ENCODE results near the gene IL22RA2.
"Not testable (repeated sequence)": the region's sequence is repeated elsewhere in the genome, so short reads cannot be mapped to it uniquely, and the experiment has no call there.

Gene IL22RA2

DNA sequence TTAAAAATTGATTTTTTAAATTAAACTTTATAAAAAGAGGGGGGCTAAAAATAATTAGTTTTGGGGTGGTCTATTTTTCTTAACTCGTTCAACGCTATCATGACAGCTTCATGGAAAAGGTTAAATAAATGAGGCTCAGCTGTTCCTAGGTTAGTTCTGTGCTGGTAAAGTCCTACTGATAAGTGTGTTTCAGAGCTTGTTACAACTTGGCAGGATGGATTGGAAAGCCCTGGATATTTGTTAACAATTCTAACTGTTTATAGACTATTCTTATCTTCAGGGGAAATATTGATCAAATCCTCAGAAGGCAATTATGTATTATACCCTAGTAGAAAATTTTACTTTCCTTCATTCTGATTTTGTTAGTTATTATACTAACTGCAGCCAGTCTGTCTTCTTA is 50.4 kb downstream of the IL22RA2 start:
- no peak for DNase-seq (ENCODE audit: low read depth)

DNA sequence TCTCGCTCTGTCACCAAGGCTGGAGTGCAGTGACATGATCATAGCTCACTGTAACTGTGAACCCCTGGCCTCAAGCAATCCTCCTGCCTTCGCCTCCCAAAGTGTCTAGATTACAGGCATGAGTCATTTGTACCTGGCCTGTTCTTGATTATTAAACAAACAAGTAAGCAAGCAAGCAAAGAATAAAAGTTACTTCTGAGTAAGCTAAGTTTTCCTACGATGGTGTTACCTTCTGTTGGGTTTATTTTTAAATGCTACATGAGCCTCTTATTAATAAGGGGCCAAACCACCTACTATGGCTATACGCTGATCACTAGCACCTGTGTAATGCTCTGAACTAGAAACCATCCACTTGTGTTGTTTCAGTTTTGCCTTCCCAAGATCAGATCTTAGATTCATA is 50.8 kb downstream of the IL22RA2 start:
- DNase-seq (ENCODE audit: low read depth): no peak

DNA sequence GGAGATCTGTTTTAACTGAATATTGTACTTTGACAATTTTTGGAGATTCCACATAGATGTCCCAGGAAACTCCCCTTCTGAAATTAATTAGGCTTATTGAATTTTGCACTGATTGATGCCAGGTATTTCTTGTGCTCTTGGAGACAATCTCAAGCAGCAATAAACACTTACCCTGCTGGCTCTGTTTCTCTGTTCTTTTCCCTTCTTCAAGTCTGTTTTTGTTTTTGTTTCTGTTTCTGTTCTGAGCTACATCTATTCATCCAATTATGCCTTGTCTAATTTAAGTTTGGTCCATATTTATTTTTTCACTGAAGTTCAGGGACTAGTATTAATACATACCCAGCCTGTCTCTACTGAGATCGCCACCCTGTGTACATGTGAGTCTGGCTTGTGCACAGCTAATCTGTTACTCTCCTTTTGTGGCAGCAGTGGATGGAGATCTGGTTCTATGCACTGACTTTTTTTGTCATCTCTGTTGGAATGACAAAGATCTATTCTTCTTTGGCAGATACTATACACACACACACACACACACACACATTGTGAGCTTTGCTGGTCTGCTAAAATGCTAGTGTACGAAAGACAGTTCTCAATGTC is 51.9 kb downstream of the IL22RA2 start:
- DNase-seq (ENCODE audit: low read depth): no peak

DNA sequence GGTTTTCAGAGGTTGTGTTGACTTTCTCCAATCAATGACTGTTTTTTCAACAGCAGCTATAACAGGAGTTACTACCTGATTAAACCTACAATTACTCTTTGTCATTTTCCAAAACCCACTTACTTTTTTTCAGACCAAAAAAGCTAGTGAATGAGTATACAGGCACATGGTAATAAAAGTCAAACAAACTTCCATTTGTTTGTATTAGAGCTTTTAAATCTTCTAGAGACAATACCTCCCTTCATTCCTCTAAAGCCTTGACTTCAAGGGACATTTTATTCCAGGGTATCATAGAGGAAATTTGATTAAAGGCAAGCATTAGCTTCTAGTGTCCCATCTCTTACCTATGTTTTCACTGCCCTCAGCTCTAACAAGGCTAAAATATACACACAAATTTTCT is 52.7 kb downstream of the IL22RA2 start:
- no peak for DNase-seq (ENCODE audit: low read depth)

DNA sequence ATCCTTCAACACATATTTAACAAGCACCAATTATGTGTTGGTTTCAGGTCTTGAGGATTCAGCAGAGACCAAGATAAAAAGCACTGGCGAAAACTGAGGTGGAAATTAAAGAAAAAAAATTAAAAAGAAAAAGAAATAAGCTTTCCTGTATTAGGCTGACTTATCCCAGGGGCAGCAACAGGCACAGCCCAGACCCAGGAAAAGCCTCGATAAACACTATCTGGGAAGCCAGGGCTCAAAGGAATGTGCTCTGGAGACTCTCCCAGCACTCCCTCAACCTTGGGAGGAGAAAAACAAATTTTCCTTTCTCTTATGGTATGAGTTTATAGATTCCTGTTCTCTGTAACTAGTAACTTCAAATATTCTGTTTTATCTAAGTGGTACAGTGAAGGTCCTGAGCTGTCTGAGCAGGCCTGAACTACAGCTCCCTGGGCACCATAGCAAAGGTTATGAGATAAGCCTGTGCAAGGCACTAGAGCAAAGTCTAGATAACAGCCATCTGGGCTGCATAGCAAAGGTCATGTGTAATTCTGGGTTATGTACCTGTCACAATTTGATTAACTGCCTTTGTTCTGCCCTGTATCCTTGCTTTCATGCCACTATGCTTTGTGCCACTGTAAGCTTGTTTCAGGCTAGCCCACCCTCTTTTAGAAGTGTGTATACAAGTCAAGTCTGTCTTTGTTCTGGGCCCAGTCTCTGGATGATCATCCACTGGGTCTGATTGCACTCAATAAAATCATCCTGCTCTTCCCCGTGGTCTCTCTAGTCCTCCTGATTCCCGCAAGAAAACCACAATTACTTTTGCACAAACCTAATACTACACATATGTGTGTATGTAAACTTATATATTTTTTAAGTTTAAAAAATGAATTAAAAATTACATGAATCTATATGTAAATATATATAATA is 54.0 kb downstream of the IL22RA2 start:
- DNase-seq (ENCODE audit: low read depth): no peak

DNA sequence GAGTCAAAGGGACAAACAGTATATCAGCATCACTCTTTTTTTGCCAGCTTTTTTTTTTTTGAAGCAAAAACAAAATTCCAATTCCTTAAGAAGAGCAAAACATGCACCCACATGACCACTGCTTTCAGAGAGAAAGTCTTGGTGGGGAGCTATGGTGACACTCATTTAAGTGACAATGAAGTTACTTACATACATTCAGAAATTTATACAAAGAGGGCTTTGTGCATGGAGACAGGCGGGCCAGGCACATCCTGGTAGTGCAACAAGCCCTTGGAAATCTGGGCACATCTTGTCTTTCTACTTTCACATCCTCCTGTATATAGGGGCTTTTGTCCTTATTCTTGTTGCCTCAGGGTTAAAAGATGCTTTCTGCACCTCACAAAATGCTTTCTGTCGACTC is 55.9 kb downstream of the IL22RA2 start:
- no peak for DNase-seq (ENCODE audit: low read depth)

DNA sequence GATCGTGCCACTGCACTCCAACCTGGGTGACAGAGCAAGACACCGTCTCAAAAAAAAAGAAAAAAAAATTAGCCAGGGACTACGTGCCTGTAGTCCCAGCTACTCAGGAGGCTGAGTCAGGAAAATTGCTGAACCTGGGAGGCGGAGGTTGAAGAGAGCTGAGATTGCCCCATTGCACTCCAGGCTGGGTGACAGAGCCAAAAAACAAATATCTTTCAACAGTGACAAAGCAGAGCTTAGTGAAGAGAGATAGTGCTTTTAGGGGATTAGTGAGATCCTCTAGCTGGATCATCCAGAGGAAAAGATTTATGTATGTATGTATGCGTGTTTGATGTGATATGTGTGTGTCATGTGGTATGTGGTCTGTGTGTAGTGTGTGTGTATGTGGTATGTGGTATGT is 56.6 kb downstream of the IL22RA2 start:
- no peak for DNase-seq (ENCODE audit: low read depth)

DNA sequence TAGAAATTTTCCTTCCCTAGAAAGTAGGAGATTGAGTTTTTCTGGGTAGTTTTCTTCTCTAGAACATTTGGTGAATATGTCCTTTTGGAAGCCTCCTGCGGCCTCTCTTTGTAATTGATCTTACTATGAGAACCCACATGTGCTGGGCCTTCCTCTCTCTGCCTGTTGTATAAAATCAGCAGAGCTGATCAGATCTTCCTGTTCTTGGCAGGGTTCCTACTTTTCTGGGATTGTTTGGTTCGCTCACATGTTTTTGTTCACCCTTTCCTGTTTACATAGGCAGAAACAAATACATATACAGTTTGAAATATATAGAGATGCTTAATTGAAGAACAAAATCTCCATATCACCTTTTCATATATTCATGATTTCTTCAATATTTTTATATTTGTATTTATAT is 57.8 kb downstream of the IL22RA2 start:
- DNase-seq (ENCODE audit: low read depth): no peak

DNA sequence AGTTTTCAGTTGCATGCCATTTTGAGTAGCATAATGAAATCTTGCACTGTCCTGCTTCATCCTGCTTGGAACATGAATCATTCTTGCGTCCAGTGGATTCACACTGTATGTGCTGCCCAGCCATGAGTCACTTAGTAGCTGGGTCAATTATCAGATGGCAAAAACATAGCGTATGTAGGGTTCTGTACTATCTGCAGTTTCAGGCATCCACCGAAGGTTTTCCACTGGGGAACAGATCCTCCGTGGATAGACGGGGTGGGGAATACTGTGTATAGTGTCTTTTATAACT is 61.4 kb downstream of the IL22RA2 start:
- DNase-seq (ENCODE audit: low read depth): no peak

DNA sequence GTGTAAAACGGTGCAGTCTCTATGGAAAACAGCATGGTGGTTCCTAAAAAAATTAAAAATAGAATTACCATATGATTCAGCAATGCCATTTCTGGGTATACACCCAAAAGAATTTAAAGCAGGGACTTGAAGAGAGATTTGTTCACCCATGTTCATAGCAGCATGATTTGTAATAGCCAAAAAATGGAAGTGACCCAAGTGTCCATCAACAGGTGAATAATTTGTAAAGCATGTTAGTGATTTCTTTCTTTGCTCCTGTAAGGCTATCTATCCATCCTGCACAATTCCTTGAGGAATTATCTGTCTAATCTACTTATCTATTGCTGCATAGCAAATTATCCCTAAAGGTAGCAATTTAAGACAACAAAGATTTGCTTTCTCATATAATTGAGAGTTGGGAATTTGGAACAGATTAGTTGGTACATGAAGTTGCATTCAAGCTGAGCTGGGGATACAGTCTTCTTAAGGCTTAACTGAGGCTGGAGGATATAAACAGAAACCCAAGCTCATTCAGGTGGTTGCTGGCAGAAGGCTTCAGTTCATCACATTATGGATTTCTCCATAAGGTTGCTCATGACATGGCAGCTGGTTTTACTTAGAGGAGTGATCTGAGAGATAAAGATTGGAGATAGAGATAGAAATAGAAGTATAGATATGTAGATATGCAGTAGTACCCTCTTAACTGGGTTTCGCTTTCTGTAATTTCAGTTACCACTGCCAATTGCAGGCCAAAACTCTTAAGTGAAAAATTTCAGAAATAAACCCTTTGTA is 62.0 kb downstream of the IL22RA2 start:
- no peak for DNase-seq (ENCODE audit: low read depth)

DNA sequence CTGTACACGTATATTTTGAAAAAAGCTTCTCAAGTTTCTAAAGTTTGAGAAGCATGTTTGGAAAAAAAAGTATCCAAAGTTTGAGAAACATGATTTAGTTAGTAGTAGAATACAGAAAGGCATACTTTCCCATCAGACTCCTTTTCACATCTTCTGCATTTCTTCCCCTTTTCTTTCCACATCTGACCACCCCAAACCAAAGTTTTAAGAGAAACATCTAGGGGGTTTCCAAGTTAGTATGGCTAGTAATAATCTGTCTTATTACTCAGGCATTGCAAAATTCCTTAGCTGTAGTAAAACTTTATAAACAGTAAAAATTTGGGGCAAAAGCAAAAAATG is 65.7 kb downstream of the IL22RA2 start:
- DNase-seq (ENCODE audit: low read depth): no peak

DNA sequence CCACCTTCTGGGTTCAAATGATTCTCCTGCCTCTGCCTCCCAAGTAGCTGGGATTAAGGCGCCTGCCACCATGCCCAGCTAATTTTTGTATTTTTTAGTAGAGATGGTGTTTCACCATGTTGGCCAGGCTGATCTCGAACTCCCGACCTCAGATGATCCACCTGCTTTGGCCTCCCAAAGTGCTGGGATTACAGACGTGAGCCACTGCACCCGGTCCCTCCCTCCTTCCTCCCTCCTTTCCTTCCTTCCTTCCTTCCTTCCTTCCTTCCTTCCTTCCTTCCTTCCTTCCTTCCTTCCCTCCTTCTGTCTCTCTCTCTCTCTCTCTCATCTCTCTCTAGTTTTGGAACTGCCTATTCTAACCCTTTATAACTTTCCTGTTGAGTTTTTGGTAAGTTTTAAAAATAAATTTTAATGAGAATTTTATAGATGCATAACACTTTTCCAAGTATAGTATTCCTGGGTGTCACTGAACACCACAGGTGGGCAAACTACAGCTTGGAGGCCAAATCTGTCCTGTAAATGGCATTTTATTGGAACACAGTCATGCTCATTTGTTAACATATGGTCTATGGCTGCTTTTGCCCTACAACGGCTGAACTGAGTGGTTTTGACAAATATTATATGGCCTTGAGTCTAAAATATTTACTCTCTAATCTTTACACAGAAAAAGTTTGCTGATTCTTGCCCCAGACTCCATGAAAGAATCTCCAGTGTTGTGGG is 66.2 kb downstream of the IL22RA2 start:
- DNase-seq (ENCODE audit: low read depth): not testable (repeated sequence)

DNA sequence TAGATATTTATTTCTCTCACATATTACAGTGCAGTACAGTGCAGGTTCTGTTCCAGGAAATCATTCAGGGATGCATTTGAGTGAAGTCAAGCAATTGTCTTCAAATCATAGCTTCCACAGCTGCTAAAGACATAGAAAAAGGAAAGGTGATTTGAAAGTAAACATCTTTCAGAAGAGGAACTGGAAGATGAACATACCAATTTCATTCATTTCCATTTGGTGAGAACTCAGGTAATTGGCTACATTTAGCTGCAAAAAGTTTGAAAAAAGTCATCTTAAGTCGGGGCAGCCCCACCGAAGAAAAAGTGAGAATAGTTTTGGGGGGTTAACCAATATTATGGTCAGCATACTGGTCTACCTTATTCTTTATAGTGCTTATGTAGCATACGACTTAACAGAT is 67.3 kb downstream of the IL22RA2 start:
- DNase-seq (ENCODE audit: low read depth): no peak

DNA sequence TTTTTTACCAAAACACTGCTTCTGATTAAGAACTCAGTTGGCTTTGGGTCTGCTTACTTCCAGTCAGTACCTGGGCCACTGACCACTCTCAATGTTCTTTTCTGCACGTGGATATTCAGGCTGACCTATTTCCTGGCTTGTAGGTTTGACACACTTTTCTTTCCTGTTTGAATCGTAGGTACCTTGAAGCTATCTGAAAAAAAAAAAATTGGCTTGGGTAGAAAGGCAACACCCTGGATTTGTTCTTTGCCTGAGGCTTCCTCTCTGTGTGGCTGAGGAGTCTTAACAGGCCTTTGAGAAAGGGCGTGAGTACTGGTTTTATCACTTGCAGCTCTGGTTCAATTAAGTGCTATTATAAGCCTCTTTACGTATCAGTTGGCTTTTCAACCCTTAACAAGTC is 68.1 kb downstream of the IL22RA2 start:
- DNase-seq (ENCODE audit: low read depth): no peak

DNA sequence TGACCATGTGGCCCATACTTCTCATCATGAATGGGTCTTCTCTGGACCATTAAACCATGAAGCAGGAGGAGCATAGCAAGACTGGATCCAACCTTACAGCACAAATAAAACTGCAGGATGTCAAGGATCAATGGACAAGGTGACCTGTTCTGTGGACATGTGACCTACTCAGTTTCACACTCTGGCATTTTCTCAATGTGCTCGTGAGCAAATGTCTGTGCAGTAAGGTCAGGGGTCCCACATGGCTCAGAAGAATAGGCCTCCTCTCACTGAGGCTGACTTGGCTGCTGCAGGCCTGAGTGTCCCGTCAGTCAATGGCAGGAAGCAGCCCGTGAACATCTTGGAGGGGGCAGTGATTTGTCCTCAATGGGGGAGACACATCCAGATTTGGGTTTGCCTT is 68.5 kb downstream of the IL22RA2 start:
- no peak for DNase-seq (ENCODE audit: low read depth)

DNA sequence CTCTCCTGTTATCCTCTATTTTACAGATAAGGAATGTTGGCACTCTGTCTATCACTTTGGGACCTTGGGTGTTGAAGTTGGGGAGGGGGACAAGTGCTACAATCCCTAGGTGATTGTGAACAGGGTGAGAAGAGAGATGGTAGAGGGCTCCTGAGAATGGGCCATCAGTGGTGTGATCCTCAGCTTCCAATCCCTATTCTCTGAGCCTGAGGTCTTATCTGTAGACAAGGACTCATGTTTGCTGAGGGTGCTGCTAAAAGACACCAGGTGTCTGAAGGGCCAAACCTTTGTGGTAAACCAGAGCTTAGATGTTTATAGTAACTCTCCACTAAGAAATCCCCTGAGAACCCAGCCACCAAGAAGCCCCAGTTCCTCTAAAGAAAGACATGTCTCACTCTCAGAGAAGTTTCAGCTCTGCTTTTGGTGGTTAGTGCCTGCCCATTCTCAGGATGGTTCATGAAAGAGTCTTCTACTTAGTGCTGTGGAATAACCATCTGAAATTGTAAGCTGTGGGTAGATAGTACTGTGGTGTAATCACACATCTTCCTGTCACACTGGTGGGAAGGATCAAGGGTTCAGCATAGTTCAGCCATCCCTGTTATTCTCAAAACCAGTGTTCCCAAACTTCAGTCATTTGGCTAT is 70.5 kb downstream of the IL22RA2 start:
- DNase-seq (ENCODE audit: low read depth): no peak

DNA sequence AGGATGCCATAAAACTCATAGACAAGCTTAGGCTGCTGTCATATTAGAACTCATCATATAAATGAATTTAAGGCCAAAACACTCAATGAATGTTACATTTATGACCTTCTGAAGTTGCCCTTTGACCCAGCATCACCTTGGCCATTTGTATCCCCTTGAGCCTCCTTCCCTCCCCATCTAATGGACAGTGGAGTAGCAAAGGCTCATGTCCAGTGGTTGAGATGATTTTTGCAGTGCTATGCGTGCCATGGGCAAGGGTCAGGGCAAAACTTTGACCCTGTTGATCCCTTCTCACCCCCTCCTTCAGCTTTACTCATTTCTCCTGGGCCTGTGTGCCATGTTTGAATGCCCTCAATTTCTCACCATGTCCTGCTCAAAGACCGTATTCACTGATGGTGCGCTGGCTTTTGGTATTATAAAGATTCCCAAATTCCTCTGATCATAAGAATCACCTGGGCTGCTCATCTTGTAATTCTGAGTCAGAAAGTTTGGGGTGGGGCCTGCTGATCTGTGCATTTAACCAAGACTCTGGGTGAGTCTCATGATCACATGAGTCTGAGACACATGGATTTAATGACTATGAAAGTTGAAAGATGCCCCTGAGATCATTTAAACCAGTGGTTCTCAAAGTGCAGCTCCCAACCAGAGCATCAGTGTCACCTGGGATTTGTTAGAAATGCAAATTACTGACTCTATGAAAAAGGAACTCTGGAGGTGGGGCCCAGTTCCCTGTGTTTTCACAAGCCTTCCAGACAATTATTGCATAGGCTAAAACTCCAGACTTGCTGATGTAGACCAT is 71.2 kb downstream of the IL22RA2 start:
- DNase-seq (ENCODE audit: low read depth): no peak

DNA sequence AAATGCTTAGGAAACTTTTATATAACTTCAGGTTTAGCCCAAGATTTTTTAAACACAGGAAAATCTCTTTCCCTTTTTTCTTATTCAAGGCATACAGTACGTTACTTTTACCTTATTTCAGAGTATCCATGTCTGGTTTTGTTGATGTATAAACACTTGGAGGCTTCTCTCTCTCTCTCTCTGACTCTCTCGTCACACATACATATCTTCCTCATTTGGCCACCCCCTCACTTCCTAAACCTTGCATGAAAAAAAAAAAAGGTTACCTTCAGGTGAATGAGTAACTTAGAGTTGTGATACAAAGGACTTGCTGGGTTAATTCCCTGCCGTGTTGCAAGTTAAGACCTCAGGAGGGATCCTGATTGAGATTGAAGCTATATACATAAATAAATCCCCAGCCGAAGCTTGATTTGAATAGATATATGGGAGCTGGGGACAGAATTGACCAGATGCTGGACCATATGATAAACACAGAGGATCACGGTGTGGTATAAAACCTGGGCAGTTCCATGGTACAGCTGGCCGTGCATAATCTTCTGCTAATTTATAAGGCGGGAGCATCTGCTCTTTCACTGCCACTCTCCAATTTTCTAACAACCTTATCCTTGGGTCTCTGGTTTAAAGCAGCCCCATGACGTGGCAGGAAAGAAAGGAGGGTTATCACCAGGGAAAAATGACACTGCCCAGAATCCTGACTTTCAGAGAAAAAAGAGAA is 73.6 kb downstream of the IL22RA2 start:
- DNase-seq (ENCODE audit: low read depth): no peak

DNA sequence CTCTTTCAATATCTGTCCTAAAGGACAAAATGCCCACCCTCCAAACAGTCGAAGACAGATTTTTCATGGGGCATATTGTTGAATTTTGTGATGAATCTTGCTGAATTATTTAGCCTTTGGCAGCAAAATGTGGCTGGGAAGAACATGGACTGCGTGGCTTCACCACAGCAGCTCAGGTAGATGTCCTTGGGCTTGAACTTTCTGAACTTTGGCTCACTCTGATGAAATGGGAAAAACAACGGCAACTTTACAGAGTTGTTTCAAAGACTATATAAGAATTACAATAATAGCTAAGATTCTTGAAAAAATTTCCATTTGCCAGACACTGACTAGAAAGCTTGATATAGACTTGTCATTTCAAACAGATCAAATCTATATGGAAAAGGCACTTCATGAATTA is 75.9 kb downstream of the IL22RA2 start:
- no peak for DNase-seq (ENCODE audit: low read depth)

DNA sequence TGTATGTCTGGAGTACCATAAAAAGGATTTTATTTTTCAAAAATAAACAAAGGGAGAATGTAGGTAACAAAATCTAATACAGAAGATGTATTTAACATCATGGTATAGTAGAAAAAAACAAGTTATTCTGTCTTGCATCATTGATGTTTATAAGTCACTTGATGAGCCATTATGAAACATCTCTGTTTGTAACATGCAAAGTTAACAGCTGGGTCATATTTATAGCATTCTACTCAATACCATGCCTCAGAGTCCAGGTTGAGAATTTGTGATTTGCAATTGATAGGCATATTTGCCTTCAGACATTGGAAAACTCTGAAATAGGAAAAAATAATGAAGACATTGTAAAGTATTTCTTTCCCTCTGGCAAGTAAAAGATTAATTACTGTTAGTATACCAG is 76.4 kb downstream of the IL22RA2 start:
- no peak for DNase-seq (ENCODE audit: low read depth)
